K562 (cell line): ENCODE data around the gene ANXA4.

Experiments
- EP300 ChIP-seq: IDR thresholded peaks from 2 replicates; pipeline ENCODE4 v1.6.1; 2012; ENCODE audit warnings: low read length, improper control_type of control experiment
- PCBP2 ChIP-seq: fragments of 200-400 bp; formaldehyde crosslinking; IDR thresholded peaks from 2 replicates; pipeline ENCODE4 v1.6.1; 2018; ENCODE audit warnings: low read length, low read depth, mild to moderate bottlenecking, moderate library complexity; ENCODE audit not compliant: poor library complexity, severe bottlenecking
- ZSCAN29 ChIP-seq: fragments of 450-650 bp; IDR thresholded peaks from 2 replicates; pipeline ENCODE4 v1.6.1; 2017

GRCh38 chr2:69817729-69818501 lies 76.0 kb downstream of the ANXA4 start:
- TF ChIP-seq ZSCAN29 (no peak), PCBP2 (no peak), EP300 (peak; percentile 66; the same call in 1 of the 2 replicates)
